ENCODE results near the gene ACSS3. TPM values are rescaled to one million over a fixed set of nuclear protein-coding genes. Genes with fewer than 3 reads are reported as not detected.

Gene ACSS3
- total RNA-seq, 2 experiments from 2014 or later: not detected

DNA sequence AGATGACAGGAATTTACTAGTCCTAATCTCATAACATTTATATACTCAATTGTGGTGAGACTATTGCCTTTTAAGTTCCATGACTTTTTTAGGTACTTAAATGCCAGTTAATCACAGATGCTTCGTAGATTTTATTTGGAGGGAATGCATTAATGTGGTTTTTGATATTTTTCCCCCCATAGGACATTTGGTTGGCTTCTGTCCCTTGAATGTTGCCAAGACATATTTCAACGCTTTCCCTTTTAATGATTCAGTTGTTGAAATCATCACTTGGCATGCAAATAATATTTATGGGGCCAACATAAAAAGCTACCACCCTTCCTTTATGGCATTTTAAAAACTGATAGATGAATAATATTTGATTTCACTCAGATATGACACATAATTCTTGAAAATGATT is 172.1 kb downstream of the ACSS3 start:
- H3K27me3 Mint-ChIP-seq: no peaks in the 10 kb centered on the region
- intact Hi-C loops (cut with DNase I, micrococcal nuclease): no loop called here
- POLR2A ChIA-PET: no interaction called here
- CTCF ChIA-PET: interaction anchor here (1.1 kb wide), 1 partner anchor 16 kb away, joined by 3 read pairs; no protein-coding TSS in a partner anchor
- no peak overlapping the region for H3K27ac Mint-ChIP-seq
- no peaks in the 10 kb centered on the region for H3K9me3 Mint-ChIP-seq (ENCODE audit: low read depth)
- DNase-seq (no peak), ATAC-seq (no peak)
- H3K4me1 Mint-ChIP-seq: no peaks in the 10 kb centered on the region
- no peaks in the 10 kb centered on the region for H3K36me3 Mint-ChIP-seq (ENCODE audit: low read depth)
- no peak overlapping the region for H3K4me3 Mint-ChIP-seq

DNA sequence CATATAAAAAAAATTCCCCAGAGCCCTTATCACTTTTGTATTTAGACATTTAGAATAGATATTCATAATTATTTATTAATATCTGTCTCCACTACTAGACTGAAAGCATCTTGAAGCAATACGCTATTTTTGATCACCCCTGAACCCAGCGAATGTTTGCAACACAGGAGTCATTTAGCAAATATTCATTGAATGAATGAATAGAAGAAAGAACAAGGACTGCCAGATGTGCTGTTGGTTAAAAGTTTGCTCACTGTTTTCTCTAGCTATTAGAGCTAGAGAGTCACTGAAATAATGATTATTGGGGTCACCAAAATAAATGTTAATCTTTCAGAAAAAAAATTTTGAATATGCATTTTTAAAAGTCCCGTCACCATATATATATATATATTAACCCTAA is 174.3 kb downstream of the ACSS3 start:
- H3K4me1 Mint-ChIP-seq: no peaks in the 10 kb centered on the region
- H3K9me3 Mint-ChIP-seq (ENCODE audit: low read depth): no peaks in the 10 kb centered on the region
- POLR2A ChIA-PET: no interaction called here
- intact Hi-C loops (cut with DNase I, micrococcal nuclease): no loop called here
- CTCF ChIA-PET: no interaction called here
- no peak for ATAC-seq
- no peaks in the 10 kb centered on the region for H3K27me3 Mint-ChIP-seq
- H3K4me3 Mint-ChIP-seq: no peak overlapping the region
- H3K27ac Mint-ChIP-seq: no peak overlapping the region
- H3K36me3 Mint-ChIP-seq (ENCODE audit: low read depth): no peaks in the 10 kb centered on the region
- no peak for DNase-seq

DNA sequence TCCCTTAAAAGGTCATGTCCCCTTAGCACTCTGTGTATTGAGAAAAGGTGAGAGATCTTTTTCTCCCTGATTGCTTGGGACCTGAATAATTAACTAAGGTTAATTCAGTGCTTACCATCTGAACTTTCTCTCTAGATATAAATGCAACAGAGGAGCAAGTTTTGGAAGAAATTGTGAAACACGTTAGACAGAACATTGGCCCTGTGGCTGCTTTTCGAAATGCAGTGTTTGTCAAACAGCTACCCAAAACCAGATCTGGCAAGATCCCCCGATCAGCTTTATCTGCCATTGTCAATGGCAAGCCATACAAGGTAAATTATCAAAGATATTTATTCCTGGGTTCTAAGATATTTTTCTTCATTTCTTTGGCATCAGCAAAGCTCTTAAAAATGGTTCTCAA is 175.5 kb downstream of the ACSS3 start:
- Mint-ChIP-seq H3K36me3 (ENCODE audit: low read depth) (no peaks in the 10 kb centered on the region), H3K27ac (no peak overlapping the region), H3K9me3 (ENCODE audit: low read depth) (no peaks in the 10 kb centered on the region), H3K27me3 (no peaks in the 10 kb centered on the region), H3K4me1 (no peaks in the 10 kb centered on the region), H3K4me3 (no peak overlapping the region)
- ChIA-PET CTCF (no interaction called here), POLR2A (no interaction called here)
- intact Hi-C loops (cut with DNase I, micrococcal nuclease): no loop called here
- DNase-seq: no peak
- ATAC-seq: no peak

DNA sequence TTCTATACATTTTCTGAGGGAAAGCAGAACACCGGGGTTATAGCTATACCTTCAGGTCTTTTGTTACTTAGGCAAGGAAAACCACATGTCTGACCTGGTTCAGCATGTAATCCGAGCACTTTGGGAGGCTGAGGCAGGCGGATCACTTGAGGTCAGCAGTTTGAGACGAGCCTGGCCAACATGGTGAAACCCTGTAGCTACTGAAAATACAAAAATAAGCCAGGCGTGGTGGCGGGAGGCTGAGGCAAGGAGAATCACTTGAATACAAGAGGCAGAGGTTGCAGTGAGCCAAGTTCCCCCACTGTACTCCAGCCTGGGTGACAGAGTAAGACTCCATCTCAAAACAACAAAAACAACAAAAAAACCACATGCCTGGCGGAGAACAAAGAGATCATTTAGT is 177.6 kb downstream of the ACSS3 start:
- ChIA-PET CTCF (no interaction called here), POLR2A (no interaction called here)
- no peak overlapping the region for H3K4me3 Mint-ChIP-seq
- H3K27me3 Mint-ChIP-seq: no peaks in the 10 kb centered on the region
- no peaks in the 10 kb centered on the region for H3K9me3 Mint-ChIP-seq (ENCODE audit: low read depth)
- H3K36me3 Mint-ChIP-seq (ENCODE audit: low read depth): no peaks in the 10 kb centered on the region
- H3K27ac Mint-ChIP-seq: no peak overlapping the region
- ATAC-seq (no peak), DNase-seq (no peak)
- H3K4me1 Mint-ChIP-seq: no peaks in the 10 kb centered on the region
- intact Hi-C loops (cut with DNase I, micrococcal nuclease): no loop called here

DNA sequence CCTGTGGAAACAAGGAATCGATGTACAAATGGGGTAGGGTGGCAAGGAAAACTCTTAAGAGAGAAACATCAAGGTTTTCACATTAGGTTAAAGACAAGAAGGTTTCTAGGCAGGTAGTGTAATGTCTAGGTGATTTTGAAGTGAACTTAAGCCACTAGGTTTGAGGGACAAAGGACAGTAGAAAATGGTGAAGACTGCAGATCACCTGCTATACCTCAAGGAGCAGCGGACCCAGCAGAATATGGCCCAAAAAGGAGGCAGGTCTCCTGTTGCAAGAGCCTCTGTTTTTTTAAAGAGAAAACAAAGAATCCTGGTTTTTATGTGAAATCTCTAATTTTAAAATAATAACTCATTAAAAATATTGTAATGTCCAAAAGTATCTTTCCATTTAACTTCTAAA is 178.1 kb downstream of the ACSS3 start:
- ChIA-PET CTCF (no interaction called here), POLR2A (no interaction called here)
- intact Hi-C loops (cut with DNase I, micrococcal nuclease): no loop called here
- DNase-seq: no peak
- H3K9me3 Mint-ChIP-seq (ENCODE audit: low read depth): no peaks in the 10 kb centered on the region
- no peak overlapping the region for H3K4me3 Mint-ChIP-seq
- no peaks in the 10 kb centered on the region for H3K27me3 Mint-ChIP-seq
- H3K4me1 Mint-ChIP-seq: no peaks in the 10 kb centered on the region
- no peak overlapping the region for H3K27ac Mint-ChIP-seq
- H3K36me3 Mint-ChIP-seq (ENCODE audit: low read depth): no peaks in the 10 kb centered on the region
- ATAC-seq: no peak

DNA sequence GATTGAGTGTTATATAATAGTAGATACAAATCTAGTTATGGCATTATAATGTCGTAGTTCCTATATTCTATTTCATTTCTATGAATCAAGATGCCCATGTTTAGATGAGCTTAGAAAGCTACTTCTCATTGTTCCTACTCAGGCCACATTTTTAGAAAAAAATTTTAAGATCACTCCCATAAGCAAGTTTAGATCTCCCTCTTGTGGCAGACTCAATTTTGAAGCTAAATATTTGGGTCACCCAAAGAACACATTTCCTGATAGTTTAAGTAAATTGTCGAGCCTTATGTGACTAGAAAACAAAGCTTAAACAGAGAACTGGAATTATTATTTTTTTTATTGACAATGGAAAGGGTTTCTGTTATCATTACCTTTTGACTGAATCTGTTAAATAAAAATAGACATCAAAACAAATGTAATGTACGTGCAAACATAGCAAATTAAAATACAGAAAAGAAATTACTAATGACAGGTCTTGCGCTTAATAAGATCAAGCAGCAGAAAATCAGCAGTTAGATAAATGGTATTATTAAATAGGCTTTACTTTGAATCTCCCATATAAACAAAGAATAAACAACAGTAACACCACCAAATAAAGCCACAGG is 180.2 kb downstream of the ACSS3 start:
- no peak for DNase-seq
- ChIA-PET POLR2A (no interaction called here), CTCF (no interaction called here)
- Mint-ChIP-seq H3K4me1 (no peaks in the 10 kb centered on the region), H3K27me3 (no peaks in the 10 kb centered on the region), H3K9me3 (ENCODE audit: low read depth) (no peaks in the 10 kb centered on the region), H3K4me3 (no peak overlapping the region), H3K36me3 (ENCODE audit: low read depth) (no peaks in the 10 kb centered on the region), H3K27ac (no peak overlapping the region)
- intact Hi-C loops (cut with DNase I, micrococcal nuclease): no loop called here
- ATAC-seq: no peak

DNA sequence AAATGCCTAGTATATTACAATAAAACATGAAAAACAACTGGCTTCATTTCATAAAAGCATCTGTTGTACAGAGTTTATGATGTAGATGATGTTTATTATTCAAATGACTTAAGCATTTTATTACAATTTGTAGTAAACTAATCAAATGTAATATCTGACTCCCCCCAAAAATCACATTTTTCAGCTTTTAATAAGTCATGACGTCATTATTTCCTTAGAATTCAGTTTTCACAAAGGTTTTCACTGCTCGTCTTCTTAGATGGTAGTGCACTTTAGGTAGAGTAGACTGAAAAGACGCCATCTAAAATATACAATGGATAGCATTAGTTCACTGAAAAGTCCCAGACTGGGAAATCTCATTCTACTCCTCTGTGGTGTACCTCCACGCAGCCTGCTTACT is 181.5 kb downstream of the ACSS3 start:
- no peak for DNase-seq

DNA sequence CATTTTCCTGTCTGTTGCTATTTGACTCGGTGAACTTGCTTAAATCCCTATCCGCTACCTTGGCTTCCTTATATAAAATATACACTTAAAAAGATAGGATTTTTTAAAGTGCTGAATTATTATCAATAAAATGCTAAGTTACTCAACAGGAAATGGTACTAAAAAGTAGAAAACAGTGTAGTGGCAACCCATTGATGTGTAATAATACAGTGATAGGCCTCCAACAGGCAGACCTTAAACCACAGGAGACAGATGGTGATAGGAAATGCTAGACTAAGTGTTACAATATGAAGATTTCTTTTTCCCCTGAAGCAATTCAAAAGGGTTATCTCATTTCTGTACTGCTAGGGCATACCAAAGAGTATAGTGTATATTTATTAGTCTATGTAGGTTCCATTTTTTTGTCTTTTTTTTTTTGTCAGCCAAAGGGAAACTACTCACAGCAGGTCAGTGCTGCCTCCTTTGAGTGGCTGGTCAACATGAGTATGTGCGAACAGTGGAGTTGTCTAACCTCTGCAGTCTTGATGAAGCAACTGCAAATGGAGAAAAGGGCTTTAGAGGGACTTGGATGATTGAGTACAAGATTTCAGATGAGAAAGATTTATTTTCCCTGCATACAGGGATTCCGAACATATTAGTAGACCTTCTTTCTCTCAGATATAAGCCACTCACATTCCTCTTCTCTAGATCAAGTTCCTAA is 183.8 kb downstream of the ACSS3 start:
- no peaks in the 10 kb centered on the region for H3K9me3 Mint-ChIP-seq (ENCODE audit: low read depth)
- H3K4me1 Mint-ChIP-seq: no peaks in the 10 kb centered on the region
- ATAC-seq (no peak), DNase-seq (no peak)
- no peak overlapping the region for H3K27ac Mint-ChIP-seq
- H3K4me3 Mint-ChIP-seq: no peak overlapping the region
- no peaks in the 10 kb centered on the region for H3K36me3 Mint-ChIP-seq (ENCODE audit: low read depth)
- intact Hi-C loops (cut with DNase I, micrococcal nuclease): no loop called here
- ChIA-PET CTCF (interaction anchor here (0.6 kb wide), 1 partner anchor 21 kb away, joined by 3 read pairs; no protein-coding TSS in a partner anchor), POLR2A (no interaction called here)
- no peaks in the 10 kb centered on the region for H3K27me3 Mint-ChIP-seq

More for the DNA sequence above, 181.5 kb downstream of the ACSS3 start:
- CTCF ChIA-PET: interaction anchor here (0.6 to 0.8 kb wide), 2 partner anchors 10 to 115 kb away, joined by 3 read pairs; no protein-coding TSS in a partner anchor
- Mint-ChIP-seq H3K9me3 (ENCODE audit: low read depth) (no peaks in the 10 kb centered on the region), H3K27ac (no peak overlapping the region), H3K4me3 (no peak overlapping the region), H3K36me3 (ENCODE audit: low read depth) (no peaks in the 10 kb centered on the region), H3K27me3 (no peaks in the 10 kb centered on the region), H3K4me1 (no peaks in the 10 kb centered on the region)
- POLR2A ChIA-PET: no interaction called here
- intact Hi-C loops (cut with DNase I, micrococcal nuclease): no loop called here
- ATAC-seq: no peak

DNA sequence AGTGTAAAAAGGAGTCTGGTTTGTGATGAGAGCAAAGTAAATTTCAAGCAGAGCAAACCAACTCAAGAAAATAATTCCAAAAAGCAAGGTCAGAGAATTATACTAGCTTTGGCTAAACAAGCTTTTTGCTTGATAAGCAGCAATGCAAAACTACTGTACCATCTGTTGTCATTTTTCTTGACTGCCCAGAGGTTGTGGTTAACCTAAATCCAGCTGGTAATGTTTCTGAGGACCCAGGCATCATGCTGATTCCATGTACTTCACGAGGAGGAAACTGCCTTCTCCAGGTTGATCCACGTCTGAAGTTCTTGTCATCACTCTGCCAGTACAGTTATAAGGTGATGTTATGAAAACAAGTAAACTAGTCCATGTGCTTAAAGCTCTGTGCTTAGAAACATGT is 185.2 kb downstream of the ACSS3 start:
- no peak for ATAC-seq
- H3K27ac Mint-ChIP-seq: no peak overlapping the region
- CTCF ChIA-PET: no interaction called here

DNA sequence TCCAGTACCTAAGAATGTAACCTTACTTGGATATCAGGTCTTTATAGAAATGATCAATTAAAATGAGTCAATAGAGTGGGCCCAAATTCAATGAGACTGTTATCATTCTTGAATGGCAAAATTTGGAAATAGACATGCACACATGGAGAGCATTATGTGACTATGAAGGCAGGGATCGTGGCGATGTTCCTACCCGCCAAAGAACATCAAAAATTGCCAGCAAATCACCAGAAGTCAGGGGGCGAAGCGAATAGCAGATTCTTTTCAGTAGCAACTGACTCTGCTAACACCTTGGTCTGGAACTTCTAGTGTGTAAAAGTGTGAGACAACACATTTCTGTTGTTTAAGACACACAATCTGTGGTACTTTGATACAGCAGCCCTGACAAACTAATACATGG is 192.5 kb downstream of the ACSS3 start:
- Mint-ChIP-seq H3K9me3 (ENCODE audit: low read depth) (peaks cover 3% of the 10 kb centered on the region), H3K27me3 (no peaks in the 10 kb centered on the region), H3K36me3 (ENCODE audit: low read depth) (no peaks in the 10 kb centered on the region), H3K4me1 (no peaks in the 10 kb centered on the region), H3K4me3 (no peak overlapping the region), H3K27ac (no peak overlapping the region)
- intact Hi-C loops (cut with DNase I, micrococcal nuclease): no loop called here
- ATAC-seq: no peak
- DNase-seq: no peak
- ChIA-PET CTCF (no interaction called here), POLR2A (no interaction called here)

More for the DNA sequence above, 185.2 kb downstream of the ACSS3 start:
- Mint-ChIP-seq H3K4me3 (no peak overlapping the region), H3K9me3 (ENCODE audit: low read depth) (no peaks in the 10 kb centered on the region), H3K4me1 (no peaks in the 10 kb centered on the region), H3K27me3 (no peaks in the 10 kb centered on the region), H3K36me3 (ENCODE audit: low read depth) (no peaks in the 10 kb centered on the region)
- POLR2A ChIA-PET: no interaction called here
- intact Hi-C loops (cut with DNase I, micrococcal nuclease): no loop called here
- DNase-seq: no peak

DNA sequence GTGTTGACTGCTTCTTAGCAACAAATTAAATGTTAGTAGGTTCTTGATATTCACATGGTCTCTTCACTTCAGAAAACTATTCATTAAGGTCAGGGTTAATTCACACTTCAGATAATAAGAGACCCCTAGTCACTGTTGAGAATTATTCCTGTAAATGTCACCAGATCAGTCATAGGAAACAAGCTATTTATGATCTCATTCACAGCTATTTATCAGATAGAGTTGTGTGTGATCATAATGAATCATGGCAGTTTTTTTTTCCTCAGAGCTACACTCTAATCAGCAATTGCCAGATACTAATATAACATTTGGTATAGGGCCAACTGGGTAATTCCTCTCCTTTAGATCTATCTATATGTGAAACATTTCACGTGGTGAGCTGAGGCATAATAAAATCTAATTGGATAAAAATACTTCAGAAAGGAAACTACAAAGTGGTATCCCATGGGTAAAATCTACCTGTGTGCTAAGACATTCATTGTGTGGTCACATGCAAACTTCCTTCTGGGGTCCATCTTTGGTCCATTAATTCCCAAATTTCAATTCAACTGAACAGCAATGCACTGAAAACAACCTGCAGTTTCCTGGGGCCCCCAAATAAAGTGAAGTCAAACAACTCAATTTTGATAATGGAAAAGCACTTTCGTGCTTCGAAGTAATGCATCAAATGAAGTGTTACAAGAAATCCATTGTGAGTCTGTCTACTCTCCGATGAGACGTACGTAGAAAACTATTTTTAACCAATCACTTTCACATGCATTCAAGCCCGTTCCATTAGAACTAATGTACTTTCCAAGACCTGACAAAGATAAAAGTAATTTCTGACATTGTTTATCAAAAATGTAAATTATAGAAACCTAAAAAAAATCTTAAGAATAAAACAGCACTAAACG is 197.0 kb downstream of the ACSS3 start:
- intact Hi-C loops (cut with DNase I, micrococcal nuclease): no loop called here
- Mint-ChIP-seq H3K4me1 (no peaks in the 10 kb centered on the region), H3K4me3 (no peak overlapping the region), H3K9me3 (ENCODE audit: low read depth) (no peaks in the 10 kb centered on the region), H3K27me3 (no peaks in the 10 kb centered on the region), H3K27ac (no peak overlapping the region), H3K36me3 (ENCODE audit: low read depth) (no peaks in the 10 kb centered on the region)
- no peak for ATAC-seq
- ChIA-PET CTCF (no interaction called here), POLR2A (no interaction called here)
- DNase-seq: no peak

DNA sequence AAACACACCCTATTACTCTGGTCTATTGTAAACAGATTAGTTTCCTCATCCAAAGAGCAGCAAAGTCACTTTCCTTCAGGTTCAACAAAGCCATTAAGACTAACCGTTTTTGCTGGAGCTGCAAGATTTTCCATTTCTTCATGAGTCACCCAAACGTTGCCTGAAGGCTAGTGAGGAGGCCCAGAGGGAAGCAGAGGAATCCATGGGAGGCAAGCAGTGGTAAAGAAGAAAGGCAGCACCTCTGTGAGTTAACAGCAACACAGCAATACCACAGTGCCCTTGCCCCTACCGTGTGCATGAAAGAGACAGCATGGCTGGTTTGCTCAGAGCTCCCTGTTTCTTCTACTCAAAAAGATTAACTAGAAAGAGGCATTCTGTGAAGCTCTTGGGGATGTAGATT is 206.3 kb downstream of the ACSS3 start:
- H3K27me3 Mint-ChIP-seq: no peaks in the 10 kb centered on the region
- intact Hi-C loops (cut with DNase I, micrococcal nuclease): no loop called here
- H3K27ac Mint-ChIP-seq: no peak overlapping the region
- DNase-seq (no peak), ATAC-seq (no peak)
- no peaks in the 10 kb centered on the region for H3K36me3 Mint-ChIP-seq (ENCODE audit: low read depth)
- ChIA-PET POLR2A (no interaction called here), CTCF (no interaction called here)
- no peaks in the 10 kb centered on the region for H3K4me1 Mint-ChIP-seq
- no peak overlapping the region for H3K4me3 Mint-ChIP-seq
- no peaks in the 10 kb centered on the region for H3K9me3 Mint-ChIP-seq (ENCODE audit: low read depth)

Measured in activated CD4-positive, alpha-beta T cell treated with anti-CD3 and anti-CD28 coated beads for 36 hours (primary cell).